Cardiac fibroblast (primary cell): ENCODE data around the gene STPG2.

ENCODE experiments used
- DNase-seq, 2 donors: peaks; one replicate each; pipeline versions ENCODE4 v3.0.0 to v3.0.0-alpha.2; 2010; ENCODE audit warnings: low read depth in 2 of 2
- H3K4me3 ChIP-seq, 2 donors: replicated peaks in 1 of 2; 1 replicate in 1 of 2; 2 replicates in 1 of 2; pipeline ENCODE4 v1.5.1; 2011; ENCODE audit warnings: low read depth in 2 of 2, low read length in 2 of 2, mild to moderate bottlenecking in 2 of 2, moderate library complexity in 1 of 2
- TF ChIP-seq, protein P1 (sequence below): IDR thresholded peaks from one replicate; pipeline ENCODE4 v1.5.1; 2011; ENCODE audit warnings: low read depth, mild to moderate bottlenecking, low read length, inconsistent platforms

STPG2 gene

DNA sequence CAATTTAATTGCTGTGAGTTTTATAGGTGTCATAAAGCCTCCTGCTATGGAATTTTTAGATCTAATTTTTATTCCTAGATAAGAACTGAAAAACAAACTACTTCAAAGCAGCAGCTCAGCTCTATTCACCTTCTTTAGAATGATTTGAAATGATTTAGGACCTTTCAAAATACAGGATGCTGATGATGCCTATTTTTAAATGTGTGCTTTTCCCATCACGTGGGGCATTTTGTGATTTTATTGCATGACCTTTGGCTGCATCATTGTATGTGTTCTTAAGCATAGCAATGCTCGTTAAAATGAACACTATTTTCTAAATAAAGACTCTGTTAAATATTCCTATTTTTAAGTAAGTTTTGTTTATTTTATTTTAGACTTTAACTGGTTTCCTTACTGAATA is 537.3 kb downstream of the STPG2 start:
- no peak for DNase-seq
- no peak overlapping the region for H3K4me3 ChIP-seq
- TF ChIP-seq, protein P1, sequence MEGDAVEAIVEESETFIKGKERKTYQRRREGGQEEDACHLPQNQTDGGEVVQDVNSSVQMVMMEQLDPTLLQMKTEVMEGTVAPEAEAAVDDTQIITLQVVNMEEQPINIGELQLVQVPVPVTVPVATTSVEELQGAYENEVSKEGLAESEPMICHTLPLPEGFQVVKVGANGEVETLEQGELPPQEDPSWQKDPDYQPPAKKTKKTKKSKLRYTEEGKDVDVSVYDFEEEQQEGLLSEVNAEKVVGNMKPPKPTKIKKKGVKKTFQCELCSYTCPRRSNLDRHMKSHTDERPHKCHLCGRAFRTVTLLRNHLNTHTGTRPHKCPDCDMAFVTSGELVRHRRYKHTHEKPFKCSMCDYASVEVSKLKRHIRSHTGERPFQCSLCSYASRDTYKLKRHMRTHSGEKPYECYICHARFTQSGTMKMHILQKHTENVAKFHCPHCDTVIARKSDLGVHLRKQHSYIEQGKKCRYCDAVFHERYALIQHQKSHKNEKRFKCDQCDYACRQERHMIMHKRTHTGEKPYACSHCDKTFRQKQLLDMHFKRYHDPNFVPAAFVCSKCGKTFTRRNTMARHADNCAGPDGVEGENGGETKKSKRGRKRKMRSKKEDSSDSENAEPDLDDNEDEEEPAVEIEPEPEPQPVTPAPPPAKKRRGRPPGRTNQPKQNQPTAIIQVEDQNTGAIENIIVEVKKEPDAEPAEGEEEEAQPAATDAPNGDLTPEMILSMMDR: no peak

DNA sequence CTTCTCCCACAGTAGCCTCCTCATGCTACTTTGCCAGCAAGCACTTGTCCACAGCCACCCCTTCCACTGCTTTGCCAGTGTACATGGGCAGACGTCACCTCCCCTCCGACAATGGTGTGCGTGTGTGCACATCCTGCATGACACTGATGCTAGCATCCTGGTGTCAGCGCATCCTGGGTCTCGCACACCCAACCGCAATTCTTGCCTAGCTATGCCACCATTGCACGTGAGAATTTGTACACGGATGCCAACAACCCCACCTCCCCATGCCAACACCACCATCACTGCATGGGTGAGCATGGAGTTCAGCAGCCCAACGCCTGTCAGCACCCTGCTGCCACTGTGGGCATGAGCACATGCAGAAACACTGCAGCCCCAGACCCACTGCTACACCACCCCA is 550.0 kb downstream of the STPG2 start:
- TF ChIP-seq, protein P1: no peak
- no peak for DNase-seq
- no peak overlapping the region for H3K4me3 ChIP-seq

DNA sequence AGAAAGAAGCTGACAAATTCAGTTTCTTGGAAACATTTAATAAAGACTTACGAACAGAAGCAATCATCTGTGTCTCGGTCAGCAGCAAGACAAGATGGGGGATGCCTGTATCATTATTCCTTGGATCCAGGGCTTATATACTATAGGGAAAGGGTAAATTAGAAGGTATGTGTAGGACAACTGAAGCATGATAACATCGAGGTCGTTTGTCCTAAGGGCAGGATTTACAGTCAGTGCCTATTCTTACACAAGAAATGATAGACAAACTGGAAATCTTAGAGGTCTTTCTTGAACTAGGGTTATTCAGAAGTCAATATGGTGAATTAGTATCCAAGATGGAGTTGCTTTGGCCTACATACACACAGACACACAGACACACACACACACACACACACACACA is 553.0 kb downstream of the STPG2 start:
- no peak overlapping the region for H3K4me3 ChIP-seq

DNA sequence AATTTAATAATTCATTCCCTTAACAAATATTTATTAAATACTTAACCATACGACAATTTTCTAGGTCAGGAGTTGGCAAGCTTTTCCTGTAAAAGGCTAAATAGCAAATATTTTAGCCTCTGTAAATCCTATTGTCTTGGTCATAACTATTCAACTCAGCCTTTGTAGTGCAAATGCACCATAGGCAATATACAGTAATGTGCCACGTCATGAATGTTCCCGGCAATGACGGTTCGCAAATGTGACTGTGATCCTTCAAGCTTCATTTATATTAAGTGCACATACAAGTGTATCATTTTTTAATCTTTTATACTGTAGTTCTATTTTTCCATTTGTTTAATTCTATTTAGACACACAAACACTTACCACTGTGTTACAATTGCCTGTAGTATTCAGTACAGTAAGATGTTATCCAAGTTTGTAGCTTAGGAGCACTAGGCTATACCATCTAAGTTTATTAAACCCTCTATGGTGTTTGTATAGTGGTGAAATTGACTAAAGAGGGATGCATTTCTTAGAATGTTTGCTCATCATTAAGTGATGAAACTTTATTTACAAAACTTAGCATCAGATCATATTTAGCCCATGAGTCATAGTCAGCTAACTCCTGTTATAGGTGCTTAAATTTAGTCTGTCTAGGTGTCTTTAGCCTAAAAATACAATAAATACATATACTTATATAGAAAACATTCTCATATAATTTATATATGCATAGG is 553.6 kb downstream of the STPG2 start:
- TF ChIP-seq, protein P1: no peak
- no peak overlapping the region for H3K4me3 ChIP-seq
- DNase-seq: peak in 1 of 2 donors; percentile 13

More for the DNA sequence above, 553.0 kb downstream of the STPG2 start:
- DNase-seq: no peak
- TF ChIP-seq, protein P1: no peak

DNA sequence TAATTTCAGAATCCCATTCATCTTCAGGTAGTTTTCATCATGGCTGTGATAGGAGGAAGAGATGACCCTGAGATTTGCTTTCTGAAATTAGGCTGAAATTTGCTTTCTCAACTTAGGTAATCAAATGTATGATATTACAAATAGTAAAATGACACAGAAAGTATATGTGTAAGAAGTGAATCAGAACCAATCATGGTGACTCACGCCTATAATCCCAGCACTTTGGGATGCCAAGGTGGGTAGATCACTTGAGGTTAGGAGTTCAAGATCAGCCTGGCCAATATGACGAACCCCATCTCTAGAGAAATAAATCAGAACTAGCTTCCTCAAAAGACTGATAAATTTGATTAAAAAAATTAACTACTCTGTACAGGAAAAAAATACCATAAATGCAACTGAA is 555.4 kb downstream of the STPG2 start:
- DNase-seq: peak in 1 of 2 donors; percentile 51
- no peak overlapping the region for H3K4me3 ChIP-seq
- TF ChIP-seq, protein P1: no peak

DNA sequence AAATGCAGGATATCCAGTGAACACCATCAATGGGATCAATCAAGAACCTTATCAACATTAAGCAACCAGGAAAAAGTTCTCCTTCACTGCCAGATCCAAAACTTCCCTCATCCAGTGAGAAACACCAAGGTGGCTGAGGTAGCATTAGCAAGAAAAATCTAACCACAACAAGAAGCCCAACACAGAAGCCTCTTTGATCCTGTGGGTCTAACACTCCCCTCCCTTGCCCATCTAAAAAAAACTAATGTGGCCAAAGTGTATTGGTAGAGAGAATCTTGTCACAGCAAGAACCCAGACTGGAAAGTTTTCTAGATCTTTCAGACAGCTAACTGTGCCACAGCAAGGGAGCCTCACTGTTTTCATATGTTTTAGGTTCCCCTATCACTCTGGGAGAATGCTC is 558.0 kb downstream of the STPG2 start:
- TF ChIP-seq, protein P1: no peak
- no peak overlapping the region for H3K4me3 ChIP-seq
- DNase-seq: no peak

DNA sequence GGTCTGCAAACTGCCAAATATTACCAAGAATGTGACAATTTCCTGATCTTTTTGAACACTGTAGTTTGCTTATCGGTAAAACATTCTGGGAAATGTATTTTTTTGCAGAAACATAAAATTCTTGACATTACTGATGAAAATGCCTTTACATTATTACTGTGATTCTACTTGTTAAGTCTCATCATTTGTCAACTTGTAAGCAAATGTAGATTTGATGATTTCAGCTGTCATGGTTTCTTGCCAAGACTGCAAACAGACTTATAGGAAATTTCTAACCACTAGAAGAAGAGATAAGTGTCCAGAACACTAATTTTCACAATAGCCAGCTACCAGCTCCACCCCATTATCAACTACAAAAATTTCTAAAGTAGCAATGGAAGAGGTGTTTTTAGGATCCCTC is 560.4 kb downstream of the STPG2 start:
- TF ChIP-seq, protein P1: no peak
- peak in 1 of 2 donors; percentile 15 for DNase-seq
- no peak overlapping the region for H3K4me3 ChIP-seq
